HEK293 (cell line): ENCODE results near the gene CAPNS1.

Experiments
- KLF1 ChIP-seq: fragments of 450-650 bp; formaldehyde crosslinking; IDR thresholded peaks from 2 replicates; pipeline ENCODE4 v1.5.1; 2016; ENCODE audit warnings: missing biosample characterization, missing genetic modification characterization
- OSR2 ChIP-seq: fragments of 450-650 bp; formaldehyde crosslinking; IDR thresholded peaks from 2 replicates; pipeline ENCODE4 v1.5.1; 2016; ENCODE audit warnings: missing biosample characterization, missing genetic modification characterization
- OVOL3 ChIP-seq: fragments of 450-650 bp; formaldehyde crosslinking; IDR thresholded peaks from 2 replicates; pipeline ENCODE4 v1.5.1; 2016; ENCODE audit warnings: missing biosample characterization, missing genetic modification characterization
- RBAK ChIP-seq: fragments of 450-650 bp; formaldehyde crosslinking; IDR thresholded peaks from 2 replicates; pipeline ENCODE4 v1.5.1; 2016; ENCODE audit warnings: missing biosample characterization, missing genetic modification characterization
- TCF7L2 ChIP-seq: IDR thresholded peaks from 2 replicates; pipeline ENCODE4 v1.6.1; 2011; ENCODE audit warnings: low read depth, mild to moderate bottlenecking, inconsistent platforms, low read length, moderate library complexity, borderline replicate concordance
- ZBTB17 ChIP-seq: fragments of 450-650 bp; formaldehyde crosslinking; IDR thresholded peaks from 2 replicates; pipeline ENCODE4 v1.5.1; 2016; ENCODE audit warnings: missing biosample characterization, missing genetic modification characterization
- ZBTB8A ChIP-seq: fragments of 450-650 bp; formaldehyde crosslinking; IDR thresholded peaks from 2 replicates; pipeline ENCODE4 v1.5.1; 2016; ENCODE audit warnings: missing biosample characterization, missing genetic modification characterization
- ZNF112 ChIP-seq: fragments of 450-650 bp; formaldehyde crosslinking; IDR thresholded peaks from 2 replicates; pipeline ENCODE4 v1.5.0; 2017; ENCODE audit warnings: missing biosample characterization, missing genetic modification characterization
- ZNF114 ChIP-seq: fragments of 450-650 bp; formaldehyde crosslinking; IDR thresholded peaks from 2 replicates; pipeline ENCODE4 v1.5.0; 2017; ENCODE audit warnings: missing biosample characterization, missing genetic modification characterization
- ZNF140 ChIP-seq: fragments of 450-650 bp; formaldehyde crosslinking; IDR thresholded peaks from 2 replicates; pipeline ENCODE4 v1.5.1; 2016; ENCODE audit warnings: missing biosample characterization, missing genetic modification characterization
- ZNF211 ChIP-seq: fragments of 450-650 bp; formaldehyde crosslinking; IDR thresholded peaks from 2 replicates; pipeline ENCODE4 v1.5.1; 2016; ENCODE audit warnings: low read depth, missing biosample characterization, missing genetic modification characterization
- ZNF23 ChIP-seq: fragments of 450-650 bp; formaldehyde crosslinking; IDR thresholded peaks from 2 replicates; pipeline ENCODE4 v1.5.1; 2016; ENCODE audit warnings: missing biosample characterization, missing genetic modification characterization, borderline replicate concordance
- ZNF248 ChIP-seq: fragments of 450-650 bp; formaldehyde crosslinking; IDR thresholded peaks from 2 replicates; pipeline ENCODE4 v1.5.1; 2017; ENCODE audit warnings: missing biosample characterization, missing genetic modification characterization
- ZNF391 ChIP-seq: fragments of 450-650 bp; formaldehyde crosslinking; IDR thresholded peaks from 2 replicates; pipeline ENCODE4 v1.5.1; 2016; ENCODE audit warnings: low read depth, missing biosample characterization, missing genetic modification characterization, borderline replicate concordance
- ZNF426 ChIP-seq: fragments of 450-650 bp; formaldehyde crosslinking; IDR thresholded peaks from 2 replicates; pipeline ENCODE4 v1.5.1; 2017; ENCODE audit warnings: missing biosample characterization, missing genetic modification characterization, mild to moderate bottlenecking, inconsistent platforms, moderate library complexity
- ZNF585B ChIP-seq: fragments of 450-650 bp; formaldehyde crosslinking; IDR thresholded peaks from 2 replicates; pipeline ENCODE4 v1.5.1; 2016; ENCODE audit warnings: missing biosample characterization, missing genetic modification characterization
- ZNF707 ChIP-seq: fragments of 450-650 bp; formaldehyde crosslinking; IDR thresholded peaks from 2 replicates; pipeline ENCODE4 v1.5.1; 2016; ENCODE audit warnings: missing biosample characterization, missing genetic modification characterization
- ZSCAN16 ChIP-seq: fragments of 450-650 bp; formaldehyde crosslinking; IDR thresholded peaks from 2 replicates; pipeline ENCODE4 v1.5.1; 2016; ENCODE audit warnings: missing biosample characterization, missing genetic modification characterization
- TF ChIP-seq, protein P1 (sequence below): fragments of 450-650 bp; formaldehyde crosslinking; IDR thresholded peaks from 2 replicates; pipeline ENCODE4 v1.5.1; 2016; ENCODE audit warnings: missing biosample characterization, missing genetic modification characterization
- TF ChIP-seq, protein P2 (sequence below): fragments of 450-650 bp; formaldehyde crosslinking; IDR thresholded peaks from 2 replicates; pipeline ENCODE4 v1.5.1; 2016; ENCODE audit warnings: missing biosample characterization, missing genetic modification characterization
- TF ChIP-seq, protein P3 (sequence below): fragments of 450-650 bp; formaldehyde crosslinking; IDR thresholded peaks from 2 replicates; pipeline ENCODE4 v1.5.1; 2016; ENCODE audit warnings: missing biosample characterization, missing genetic modification characterization
- TF ChIP-seq, protein P4 (sequence below): sonication (generic); formaldehyde crosslinking; IDR thresholded peaks from 2 replicates; pipeline ENCODE4 v1.8.1; 2022; ENCODE audit warnings: mild to moderate bottlenecking, moderate library complexity, missing genetic modification reagents
- TF ChIP-seq, protein P5 (sequence below): fragments of 450-650 bp; formaldehyde crosslinking; IDR thresholded peaks from 2 replicates; pipeline ENCODE4 v1.5.1; 2016; ENCODE audit warnings: missing biosample characterization, missing genetic modification characterization, borderline replicate concordance
- TF ChIP-seq, protein P6 (sequence below): fragments of 450-650 bp; formaldehyde crosslinking; IDR thresholded peaks from 2 replicates; pipeline ENCODE4 v1.5.1; 2017; ENCODE audit warnings: missing biosample characterization, missing genetic modification characterization
- TF ChIP-seq, protein P7 (sequence below): fragments of 450-650 bp; formaldehyde crosslinking; IDR thresholded peaks from 2 replicates; pipeline ENCODE4 v1.5.1; 2017; ENCODE audit warnings: missing biosample characterization, mild to moderate bottlenecking, missing genetic modification characterization, moderate library complexity
- TF ChIP-seq, protein P8 (sequence below): fragments of 450-650 bp; formaldehyde crosslinking; IDR thresholded peaks from 2 replicates; pipeline ENCODE4 v1.5.1; 2016; ENCODE audit warnings: missing biosample characterization, missing genetic modification characterization

Gene CAPNS1

DNA sequence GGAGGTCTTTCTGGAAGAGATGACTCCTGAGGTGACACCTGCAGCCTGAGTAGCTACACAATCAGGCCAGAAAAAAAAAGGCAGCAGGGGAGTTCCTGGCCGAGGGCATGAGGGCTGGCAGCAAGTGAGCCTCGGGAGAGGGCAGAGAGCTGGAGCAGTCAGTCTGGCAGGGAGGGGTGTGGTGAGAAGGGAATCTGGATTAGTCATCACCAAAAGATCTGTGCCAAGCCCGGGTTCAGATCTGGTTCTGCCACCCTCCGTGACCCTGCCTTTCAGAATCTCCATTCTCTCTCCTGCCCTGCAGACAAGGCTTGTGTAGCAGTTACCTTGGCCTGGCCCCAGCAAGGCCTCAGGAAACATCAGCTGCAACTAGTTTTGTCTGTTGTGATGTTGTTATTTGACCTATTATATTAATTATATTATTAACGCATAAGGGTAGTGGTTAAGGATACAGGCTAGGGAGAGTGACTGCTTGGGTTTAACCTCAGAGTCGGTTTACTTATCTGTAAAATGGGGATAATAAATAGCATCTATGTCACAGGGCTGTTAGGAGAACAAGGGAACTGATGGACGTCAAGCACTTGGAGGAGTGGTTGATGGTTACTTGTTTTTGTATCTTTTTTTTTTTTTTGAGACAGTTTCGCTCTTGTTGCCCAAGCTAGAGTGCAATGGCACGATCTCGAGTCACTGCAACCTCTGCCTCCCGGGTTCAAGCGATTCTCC, 2.7 kb upstream of the CAPNS1 start (continued):
- TF ChIP-seq ZNF585B (no peak), ZNF140 (no peak), OVOL3 (tag by site-specific recombination) (no peak), TCF7L2 (no peak), RBAK (no peak), ZNF112 (tag by site-specific recombination) (no peak), ZSCAN16 (tag by site-specific recombination) (no peak), ZBTB8A (tag by site-specific recombination) (no peak), ZBTB17 (tag by site-specific recombination) (peak; percentile 94), ZNF391 (tag by site-specific recombination) (no peak), ZNF114 (tag by site-specific recombination) (no peak), ZNF248 (tag by site-specific recombination) (no peak), ZNF23 (tag by site-specific recombination) (no peak), ZNF426 (tag by site-specific recombination) (no peak), ZNF707 (tag by site-specific recombination) (no peak), KLF1 (no peak), ZNF211 (tag by site-specific recombination) (no peak), OSR2 (tag by site-specific recombination) (no peak)
- TF ChIP-seq, protein P1, sequence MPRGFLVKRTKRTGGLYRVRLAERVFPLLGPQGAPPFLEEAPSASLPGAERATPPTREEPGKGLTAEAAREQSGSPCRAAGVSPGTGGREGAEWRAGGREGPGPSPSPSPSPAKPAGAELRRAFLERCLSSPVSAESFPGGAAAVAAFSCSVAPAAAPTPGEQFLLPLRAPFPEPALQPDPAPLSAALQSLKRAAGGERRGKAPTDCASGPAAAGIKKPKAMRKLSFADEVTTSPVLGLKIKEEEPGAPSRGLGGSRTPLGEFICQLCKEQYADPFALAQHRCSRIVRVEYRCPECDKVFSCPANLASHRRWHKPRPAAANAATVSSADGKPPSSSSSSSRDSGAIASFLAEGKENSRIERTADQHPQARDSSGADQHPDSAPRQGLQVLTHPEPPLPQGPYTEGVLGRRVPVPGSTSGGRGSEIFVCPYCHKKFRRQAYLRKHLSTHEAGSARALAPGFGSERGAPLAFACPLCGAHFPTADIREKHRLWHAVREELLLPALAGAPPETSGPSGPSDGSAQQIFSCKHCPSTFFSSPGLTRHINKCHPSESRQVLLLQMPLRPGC (tag by site-specific recombination) = no peak
- TF ChIP-seq, protein P2, sequence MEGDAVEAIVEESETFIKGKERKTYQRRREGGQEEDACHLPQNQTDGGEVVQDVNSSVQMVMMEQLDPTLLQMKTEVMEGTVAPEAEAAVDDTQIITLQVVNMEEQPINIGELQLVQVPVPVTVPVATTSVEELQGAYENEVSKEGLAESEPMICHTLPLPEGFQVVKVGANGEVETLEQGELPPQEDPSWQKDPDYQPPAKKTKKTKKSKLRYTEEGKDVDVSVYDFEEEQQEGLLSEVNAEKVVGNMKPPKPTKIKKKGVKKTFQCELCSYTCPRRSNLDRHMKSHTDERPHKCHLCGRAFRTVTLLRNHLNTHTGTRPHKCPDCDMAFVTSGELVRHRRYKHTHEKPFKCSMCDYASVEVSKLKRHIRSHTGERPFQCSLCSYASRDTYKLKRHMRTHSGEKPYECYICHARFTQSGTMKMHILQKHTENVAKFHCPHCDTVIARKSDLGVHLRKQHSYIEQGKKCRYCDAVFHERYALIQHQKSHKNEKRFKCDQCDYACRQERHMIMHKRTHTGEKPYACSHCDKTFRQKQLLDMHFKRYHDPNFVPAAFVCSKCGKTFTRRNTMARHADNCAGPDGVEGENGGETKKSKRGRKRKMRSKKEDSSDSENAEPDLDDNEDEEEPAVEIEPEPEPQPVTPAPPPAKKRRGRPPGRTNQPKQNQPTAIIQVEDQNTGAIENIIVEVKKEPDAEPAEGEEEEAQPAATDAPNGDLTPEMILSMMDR (tag by site-specific recombination) = no peak
- TF ChIP-seq, protein P3, sequence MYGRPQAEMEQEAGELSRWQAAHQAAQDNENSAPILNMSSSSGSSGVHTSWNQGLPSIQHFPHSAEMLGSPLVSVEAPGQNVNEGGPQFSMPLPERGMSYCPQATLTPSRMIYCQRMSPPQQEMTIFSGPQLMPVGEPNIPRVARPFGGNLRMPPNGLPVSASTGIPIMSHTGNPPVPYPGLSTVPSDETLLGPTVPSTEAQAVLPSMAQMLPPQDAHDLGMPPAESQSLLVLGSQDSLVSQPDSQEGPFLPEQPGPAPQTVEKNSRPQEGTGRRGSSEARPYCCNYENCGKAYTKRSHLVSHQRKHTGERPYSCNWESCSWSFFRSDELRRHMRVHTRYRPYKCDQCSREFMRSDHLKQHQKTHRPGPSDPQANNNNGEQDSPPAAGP = no peak
- TF ChIP-seq, protein P4, sequence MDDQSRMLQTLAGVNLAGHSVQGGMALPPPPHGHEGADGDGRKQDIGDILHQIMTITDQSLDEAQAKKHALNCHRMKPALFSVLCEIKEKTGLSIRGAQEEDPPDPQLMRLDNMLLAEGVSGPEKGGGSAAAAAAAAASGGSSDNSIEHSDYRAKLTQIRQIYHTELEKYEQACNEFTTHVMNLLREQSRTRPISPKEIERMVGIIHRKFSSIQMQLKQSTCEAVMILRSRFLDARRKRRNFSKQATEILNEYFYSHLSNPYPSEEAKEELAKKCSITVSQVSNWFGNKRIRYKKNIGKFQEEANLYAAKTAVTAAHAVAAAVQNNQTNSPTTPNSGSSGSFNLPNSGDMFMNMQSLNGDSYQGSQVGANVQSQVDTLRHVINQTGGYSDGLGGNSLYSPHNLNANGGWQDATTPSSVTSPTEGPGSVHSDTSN (CRISPR knock-in tag) = no peak
- TF ChIP-seq, protein P5, sequence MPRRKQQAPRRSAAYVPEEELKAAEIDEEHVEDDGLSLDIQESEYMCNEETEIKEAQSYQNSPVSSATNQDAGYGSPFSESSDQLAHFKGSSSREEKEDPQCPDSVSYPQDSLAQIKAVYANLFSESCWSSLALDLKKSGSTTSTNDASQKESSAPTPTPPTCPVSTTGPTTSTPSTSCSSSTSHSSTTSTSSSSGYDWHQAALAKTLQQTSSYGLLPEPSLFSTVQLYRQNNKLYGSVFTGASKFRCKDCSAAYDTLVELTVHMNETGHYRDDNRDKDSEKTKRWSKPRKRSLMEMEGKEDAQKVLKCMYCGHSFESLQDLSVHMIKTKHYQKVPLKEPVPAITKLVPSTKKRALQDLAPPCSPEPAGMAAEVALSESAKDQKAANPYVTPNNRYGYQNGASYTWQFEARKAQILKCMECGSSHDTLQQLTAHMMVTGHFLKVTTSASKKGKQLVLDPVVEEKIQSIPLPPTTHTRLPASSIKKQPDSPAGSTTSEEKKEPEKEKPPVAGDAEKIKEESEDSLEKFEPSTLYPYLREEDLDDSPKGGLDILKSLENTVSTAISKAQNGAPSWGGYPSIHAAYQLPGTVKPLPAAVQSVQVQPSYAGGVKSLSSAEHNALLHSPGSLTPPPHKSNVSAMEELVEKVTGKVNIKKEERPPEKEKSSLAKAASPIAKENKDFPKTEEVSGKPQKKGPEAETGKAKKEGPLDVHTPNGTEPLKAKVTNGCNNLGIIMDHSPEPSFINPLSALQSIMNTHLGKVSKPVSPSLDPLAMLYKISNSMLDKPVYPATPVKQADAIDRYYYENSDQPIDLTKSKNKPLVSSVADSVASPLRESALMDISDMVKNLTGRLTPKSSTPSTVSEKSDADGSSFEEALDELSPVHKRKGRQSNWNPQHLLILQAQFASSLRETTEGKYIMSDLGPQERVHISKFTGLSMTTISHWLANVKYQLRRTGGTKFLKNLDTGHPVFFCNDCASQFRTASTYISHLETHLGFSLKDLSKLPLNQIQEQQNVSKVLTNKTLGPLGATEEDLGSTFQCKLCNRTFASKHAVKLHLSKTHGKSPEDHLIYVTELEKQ = no peak
- TF ChIP-seq, protein P6, sequence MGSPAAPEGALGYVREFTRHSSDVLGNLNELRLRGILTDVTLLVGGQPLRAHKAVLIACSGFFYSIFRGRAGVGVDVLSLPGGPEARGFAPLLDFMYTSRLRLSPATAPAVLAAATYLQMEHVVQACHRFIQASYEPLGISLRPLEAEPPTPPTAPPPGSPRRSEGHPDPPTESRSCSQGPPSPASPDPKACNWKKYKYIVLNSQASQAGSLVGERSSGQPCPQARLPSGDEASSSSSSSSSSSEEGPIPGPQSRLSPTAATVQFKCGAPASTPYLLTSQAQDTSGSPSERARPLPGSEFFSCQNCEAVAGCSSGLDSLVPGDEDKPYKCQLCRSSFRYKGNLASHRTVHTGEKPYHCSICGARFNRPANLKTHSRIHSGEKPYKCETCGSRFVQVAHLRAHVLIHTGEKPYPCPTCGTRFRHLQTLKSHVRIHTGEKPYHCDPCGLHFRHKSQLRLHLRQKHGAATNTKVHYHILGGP = no peak
- TF ChIP-seq, protein P7, sequence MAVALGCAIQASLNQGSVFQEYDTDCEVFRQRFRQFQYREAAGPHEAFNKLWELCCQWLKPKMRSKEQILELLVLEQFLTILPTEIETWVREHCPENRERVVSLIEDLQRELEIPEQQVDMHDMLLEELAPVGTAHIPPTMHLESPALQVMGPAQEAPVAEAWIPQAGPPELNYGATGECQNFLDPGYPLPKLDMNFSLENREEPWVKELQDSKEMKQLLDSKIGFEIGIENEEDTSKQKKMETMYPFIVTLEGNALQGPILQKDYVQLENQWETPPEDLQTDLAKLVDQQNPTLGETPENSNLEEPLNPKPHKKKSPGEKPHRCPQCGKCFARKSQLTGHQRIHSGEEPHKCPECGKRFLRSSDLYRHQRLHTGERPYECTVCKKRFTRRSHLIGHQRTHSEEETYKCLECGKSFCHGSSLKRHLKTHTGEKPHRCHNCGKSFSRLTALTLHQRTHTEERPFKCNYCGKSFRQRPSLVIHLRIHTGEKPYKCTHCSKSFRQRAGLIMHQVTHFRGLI (tag by site-specific recombination) = peak; percentile 73; the same call in 1 of the 2 replicates
- TF ChIP-seq, protein P8, sequence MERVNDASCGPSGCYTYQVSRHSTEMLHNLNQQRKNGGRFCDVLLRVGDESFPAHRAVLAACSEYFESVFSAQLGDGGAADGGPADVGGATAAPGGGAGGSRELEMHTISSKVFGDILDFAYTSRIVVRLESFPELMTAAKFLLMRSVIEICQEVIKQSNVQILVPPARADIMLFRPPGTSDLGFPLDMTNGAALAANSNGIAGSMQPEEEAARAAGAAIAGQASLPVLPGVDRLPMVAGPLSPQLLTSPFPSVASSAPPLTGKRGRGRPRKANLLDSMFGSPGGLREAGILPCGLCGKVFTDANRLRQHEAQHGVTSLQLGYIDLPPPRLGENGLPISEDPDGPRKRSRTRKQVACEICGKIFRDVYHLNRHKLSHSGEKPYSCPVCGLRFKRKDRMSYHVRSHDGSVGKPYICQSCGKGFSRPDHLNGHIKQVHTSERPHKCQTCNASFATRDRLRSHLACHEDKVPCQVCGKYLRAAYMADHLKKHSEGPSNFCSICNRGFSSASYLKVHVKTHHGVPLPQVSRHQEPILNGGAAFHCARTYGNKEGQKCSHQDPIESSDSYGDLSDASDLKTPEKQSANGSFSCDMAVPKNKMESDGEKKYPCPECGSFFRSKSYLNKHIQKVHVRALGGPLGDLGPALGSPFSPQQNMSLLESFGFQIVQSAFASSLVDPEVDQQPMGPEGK (tag by site-specific recombination) = no peak
